Stimulated activated CD4-positive, alpha-beta T cell treated with anti-CD3 and anti-CD28 coated beads, Interleukin-15, amount 100 ng/mL, for 1 hour (primary cell): ENCODE measurements around the gene GJA4.

Source experiments
- DNase-seq, 2 donors: peaks; one replicate each; pipeline ENCODE4 v3.0.0-alpha.2; 2020; ENCODE audit warnings: low read depth in 1 of 2, low spot score in 1 of 2

Gene GJA4

DNA sequence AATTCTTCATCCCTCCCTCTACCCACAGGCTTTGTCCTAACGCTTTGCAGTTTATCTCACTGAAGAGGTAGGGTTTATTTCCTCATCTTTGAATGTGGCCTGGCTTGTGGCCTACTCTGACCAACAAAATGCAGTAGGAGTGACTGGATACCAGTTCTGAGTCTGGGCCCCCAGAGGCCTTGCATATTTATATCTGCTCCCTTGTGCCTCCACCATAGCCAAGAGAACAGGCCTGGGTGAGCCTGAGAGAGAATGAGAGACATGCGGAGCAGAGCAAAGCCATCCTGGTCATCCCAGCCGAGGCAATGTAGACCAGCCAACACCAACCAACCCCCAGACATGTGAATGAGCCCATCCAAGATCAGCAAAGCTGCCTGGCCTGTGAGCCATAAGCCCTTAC, 36.5 kb downstream of the GJA4 start:
- DNase-seq = no peak

- DNase-seq = no peak
These were observed 39.0 kb downstream of the GJA4 start for GRCh38 chr1:34831721-34832246.

DNA sequence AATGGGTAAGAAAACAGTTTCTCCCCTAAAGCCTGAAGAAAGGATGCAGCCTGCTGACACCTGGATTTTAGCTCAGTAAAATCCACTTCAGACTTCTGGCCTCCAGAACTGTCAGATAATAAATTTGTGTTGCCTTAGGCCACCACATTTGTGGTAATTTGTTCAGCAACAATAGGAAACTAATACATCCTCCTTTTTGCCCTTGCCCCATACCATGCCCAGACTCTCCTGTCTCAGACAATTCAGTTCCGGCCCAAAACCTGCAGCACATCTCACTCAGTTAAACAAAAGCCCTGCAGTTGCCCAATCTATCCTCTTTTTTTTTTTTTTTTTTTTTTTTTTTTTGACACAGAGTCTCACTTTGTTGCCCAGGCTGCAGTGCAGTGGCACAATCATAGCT, 40.9 kb downstream of the GJA4 start:
- DNase-seq = no peak

DNA sequence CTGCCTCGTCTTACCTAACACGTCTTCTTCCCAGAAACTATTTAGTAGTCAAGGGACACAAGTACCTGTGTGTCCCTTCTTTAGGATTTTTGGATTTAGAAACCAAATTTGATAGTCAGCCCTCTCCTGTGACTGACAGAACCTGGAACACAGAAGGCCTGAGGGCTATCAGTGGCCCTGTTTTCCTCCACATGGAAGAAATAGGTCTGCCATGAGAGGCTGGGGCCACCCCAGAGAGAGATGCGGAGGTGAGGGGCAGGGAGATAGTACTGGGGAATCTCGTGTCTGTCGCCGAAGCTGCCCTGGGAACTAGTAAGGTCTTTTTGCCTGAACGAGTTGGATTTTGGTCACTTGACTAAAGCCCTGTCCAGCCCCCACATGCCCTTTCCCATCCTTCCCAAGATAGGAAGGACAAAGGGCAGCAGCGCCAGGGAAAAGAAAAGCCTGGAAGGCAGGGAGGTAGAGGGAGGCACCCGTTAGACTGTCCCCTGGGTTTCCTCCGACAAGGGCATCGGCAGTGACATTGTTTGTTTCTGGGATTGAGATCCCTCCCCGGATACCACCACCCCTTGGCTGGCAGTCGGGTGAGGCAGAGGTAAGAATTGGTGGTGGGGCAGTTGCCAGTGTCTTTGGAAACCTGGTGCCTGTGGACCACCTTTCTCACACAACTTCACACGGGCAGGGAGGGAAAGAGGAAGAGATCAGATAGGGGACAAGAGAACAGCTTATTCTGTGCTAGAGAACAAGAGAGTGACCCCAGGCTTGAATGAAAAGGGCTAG, 46.9 kb downstream of the GJA4 start:
- DNase-seq = no peak

DNA sequence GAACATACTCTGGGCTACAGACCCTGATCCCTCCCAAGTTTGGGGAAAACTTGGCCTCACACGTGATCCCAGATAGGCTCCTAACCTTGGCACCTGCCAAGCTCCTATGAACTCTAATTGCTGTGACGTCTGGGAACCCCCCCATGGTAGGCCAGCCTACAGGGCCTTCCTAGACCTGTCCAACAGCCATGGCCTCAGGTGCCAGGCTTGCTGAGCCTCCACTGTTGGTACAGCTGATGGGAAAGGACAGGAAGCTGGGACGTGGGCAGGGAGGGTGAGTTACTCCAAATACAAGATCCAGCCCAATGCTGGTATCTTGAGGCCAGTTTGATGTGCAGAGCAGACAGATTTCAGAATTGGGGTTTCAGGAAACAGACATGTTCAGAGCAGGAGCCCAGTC, 47.6 kb downstream of the GJA4 start:
- no peak for DNase-seq

DNA sequence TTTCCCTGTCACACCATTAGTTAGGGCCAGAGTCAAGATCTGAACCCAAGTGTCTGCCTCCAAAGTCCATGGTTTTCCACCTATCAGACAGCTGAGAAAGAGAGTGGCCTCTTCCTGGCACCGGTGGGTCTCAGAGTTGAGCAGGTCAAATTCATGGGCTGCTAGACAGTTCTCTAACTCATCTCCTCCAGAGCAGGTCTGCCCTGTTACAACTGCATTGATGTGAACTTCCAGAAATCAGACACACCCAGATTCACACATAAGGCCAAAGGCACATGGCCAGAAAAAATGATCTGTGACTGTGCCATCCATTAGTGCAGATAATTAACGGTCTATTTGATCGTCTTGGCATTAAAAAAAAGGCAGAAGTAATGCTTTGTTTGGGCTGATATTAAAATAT, 49.3 kb downstream of the GJA4 start:
- no peak for DNase-seq

GRCh38 chr1:34842952-34843371, 50.2 kb downstream of the GJA4 start:
- no peak for DNase-seq

DNA sequence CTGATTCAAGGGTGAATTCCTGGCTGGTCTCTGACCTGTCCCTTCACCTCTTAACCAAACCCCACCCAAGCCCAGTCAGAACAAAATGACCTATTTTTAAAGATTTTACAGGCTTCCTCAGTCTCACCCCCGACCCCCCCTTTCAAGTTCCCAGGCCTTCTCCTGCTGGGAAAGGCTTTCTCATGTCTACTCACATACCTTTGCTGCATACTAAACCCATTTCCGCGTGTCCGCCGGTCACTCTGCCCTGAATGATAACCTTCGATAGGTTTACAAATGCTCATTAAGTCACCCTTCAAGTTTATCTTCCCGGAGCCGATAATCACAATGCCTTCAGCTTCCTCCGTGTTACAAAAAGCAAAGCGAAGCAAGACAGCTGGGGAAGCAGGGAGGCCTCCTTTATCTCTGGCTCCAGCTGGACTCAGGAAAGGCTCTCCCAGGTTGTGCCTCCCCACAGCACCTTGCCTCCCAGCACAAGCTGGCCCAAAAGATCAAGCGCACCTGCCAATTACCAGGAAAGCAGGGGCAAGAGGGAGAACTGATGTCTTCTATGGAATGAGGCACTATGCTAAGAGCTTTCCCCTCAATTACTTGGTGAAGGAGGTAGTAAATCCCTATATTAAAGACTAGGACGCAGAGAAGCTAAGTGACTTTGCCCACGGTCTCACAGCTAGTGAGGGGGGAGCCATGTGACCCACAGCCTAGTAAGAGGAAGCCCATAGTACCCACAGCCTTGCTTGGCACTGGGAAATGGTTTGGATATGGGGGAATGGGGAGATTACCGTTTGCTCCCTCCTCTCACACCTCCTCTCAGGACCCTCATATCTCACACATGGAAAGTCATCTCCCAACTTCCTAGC, 50.8 kb downstream of the GJA4 start:
- no peak for DNase-seq

DNA sequence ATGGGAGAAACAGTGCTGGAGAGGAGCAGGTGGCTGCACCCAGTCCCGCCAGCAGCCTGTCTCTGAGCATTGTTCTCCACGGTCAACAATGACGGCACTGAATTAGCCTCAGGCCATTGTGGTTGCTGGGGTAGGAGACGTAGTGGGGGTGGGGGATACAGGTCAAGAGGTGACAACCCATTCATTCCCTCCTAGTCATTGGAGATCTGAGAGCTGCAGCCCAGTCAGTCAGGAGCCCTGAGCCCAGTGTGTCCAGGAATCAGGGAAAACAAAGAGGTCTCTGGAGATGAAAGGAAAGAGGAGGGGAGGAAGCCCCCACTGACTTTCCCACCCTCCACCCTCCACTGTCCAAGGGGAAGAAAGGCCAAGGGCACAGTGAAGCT, 51.4 kb downstream of the GJA4 start:
- DNase-seq = no peak
